ENCODE results near the gene ZNF827. TPM values are rescaled to one million over a fixed set of nuclear protein-coding genes. Genes with fewer than 3 reads are reported as not detected.

The ZNF827 gene
- total RNA-seq, 1 donor from 2014 or later = 19.0 TPM

DNA sequence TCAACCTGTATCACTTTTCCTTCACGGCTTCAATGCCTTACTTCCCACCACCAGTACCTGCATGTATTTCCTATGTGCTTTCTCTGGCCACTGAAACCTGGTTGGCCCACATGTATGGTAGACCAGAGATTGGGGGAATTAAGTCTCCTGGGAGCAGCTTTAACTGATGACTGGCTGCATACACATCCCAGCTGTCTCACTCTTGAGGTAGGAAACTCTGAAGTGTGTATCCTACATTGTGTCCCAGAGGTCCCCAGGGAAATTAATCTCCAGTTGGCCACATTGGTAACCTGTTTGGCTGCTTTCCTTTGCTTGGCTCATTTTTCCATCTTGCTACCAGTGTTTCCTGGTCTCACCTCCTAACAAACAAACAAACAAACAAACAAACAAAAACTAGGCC, 124.4 kb downstream of the ZNF827 start:
- intact Hi-C loops (cut with micrococcal nuclease) = no loop called here
- Histone ChIP-seq H3K4me1 (peaks cover 5% of the 10 kb centered on the region), H3K9me3 (replicated peaks) (peaks cover 13% of the 10 kb centered on the region), H3K36me3 (peaks cover 9% of the 10 kb centered on the region), H3K27ac (replicated peaks) (no peak overlapping the region), H3K4me3 (no peak overlapping the region), H3K27me3 (ENCODE audit: low read depth) (no peaks in the 10 kb centered on the region)
- no peak for DNase-seq
- TF ChIP-seq, protein P1, sequence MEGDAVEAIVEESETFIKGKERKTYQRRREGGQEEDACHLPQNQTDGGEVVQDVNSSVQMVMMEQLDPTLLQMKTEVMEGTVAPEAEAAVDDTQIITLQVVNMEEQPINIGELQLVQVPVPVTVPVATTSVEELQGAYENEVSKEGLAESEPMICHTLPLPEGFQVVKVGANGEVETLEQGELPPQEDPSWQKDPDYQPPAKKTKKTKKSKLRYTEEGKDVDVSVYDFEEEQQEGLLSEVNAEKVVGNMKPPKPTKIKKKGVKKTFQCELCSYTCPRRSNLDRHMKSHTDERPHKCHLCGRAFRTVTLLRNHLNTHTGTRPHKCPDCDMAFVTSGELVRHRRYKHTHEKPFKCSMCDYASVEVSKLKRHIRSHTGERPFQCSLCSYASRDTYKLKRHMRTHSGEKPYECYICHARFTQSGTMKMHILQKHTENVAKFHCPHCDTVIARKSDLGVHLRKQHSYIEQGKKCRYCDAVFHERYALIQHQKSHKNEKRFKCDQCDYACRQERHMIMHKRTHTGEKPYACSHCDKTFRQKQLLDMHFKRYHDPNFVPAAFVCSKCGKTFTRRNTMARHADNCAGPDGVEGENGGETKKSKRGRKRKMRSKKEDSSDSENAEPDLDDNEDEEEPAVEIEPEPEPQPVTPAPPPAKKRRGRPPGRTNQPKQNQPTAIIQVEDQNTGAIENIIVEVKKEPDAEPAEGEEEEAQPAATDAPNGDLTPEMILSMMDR (IDR thresholded peaks at IDR 0.05; ENCODE audit: borderline replicate concordance) = no peak

DNA sequence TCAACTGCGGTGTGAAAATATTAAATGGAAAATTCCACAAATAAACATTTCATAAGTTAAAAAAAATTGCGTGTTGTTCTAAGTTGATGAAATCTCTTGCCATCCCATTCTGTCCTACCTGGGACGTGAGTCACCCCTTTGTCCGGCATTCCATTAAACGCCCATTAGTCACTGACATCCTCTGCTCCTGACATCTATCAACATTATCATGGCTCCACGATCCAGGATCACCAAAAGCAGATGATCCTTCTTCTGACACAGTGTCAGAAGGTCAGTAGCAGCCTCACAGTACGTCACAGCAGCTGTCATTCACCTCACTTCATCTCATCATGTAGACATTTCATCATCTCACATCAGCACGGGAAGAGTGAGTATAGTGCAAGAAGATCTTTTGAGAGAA, 125.7 kb downstream of the ZNF827 start:
- Histone ChIP-seq H3K27ac (replicated peaks) (no peak overlapping the region), H3K4me3 (no peak overlapping the region), H3K36me3 (peaks cover 9% of the 10 kb centered on the region), H3K4me1 (peaks cover 8% of the 10 kb centered on the region), H3K27me3 (ENCODE audit: low read depth) (no peaks in the 10 kb centered on the region), H3K9me3 (replicated peaks) (peaks cover 15% of the 10 kb centered on the region)
- no peak for DNase-seq
- TF ChIP-seq, protein P1 (IDR thresholded peaks at IDR 0.05; ENCODE audit: borderline replicate concordance) = no peak
- intact Hi-C loops (cut with micrococcal nuclease) = no loop called here

DNA sequence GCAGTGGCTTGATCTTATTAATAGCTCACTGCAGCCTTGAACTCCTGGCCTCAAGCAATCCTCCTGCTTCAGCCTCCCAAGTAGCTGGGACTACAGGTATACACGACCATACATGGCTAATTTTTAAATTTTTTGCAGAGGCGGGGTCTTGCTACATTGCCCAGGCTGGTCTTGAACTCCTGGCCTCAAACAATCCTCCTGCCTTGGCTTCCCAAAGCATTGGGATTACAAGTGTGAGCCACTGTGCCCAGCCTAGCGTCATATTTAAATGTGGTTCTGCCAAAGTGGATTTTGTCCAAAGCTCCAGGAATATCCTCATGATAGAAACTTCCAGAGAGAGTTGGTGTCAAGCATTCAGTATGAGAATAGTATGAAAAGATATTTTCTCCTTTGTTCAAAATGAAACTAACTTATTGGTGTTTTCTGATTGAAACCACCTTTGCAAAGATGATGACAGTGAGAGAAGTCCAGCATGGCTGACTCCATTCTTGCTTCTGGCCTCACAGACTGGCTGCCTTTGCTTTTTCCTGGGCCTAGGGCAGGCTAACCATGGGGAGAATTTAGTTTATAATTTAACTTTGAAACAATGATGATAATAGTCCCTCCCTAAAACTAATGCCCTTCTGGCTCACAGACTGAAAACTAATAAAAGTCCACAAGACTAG, 129.6 kb downstream of the ZNF827 start:
- H3K9me3 ChIP-seq (replicated peaks) = peaks cover 15% of the 10 kb centered on the region
- no peak overlapping the region for H3K4me3 ChIP-seq
- no peaks in the 10 kb centered on the region for H3K27me3 ChIP-seq (ENCODE audit: low read depth)
- DNase-seq = no peak
- peaks cover 39% of the 10 kb centered on the region for H3K4me1 ChIP-seq
- H3K27ac ChIP-seq (replicated peaks) = peak overlapping the region; percentile 60
- intact Hi-C loops (cut with micrococcal nuclease) = no loop called here
- TF ChIP-seq, protein P1 (IDR thresholded peaks at IDR 0.05; ENCODE audit: borderline replicate concordance) = no peak
- H3K36me3 ChIP-seq = peaks cover 5% of the 10 kb centered on the region

DNA sequence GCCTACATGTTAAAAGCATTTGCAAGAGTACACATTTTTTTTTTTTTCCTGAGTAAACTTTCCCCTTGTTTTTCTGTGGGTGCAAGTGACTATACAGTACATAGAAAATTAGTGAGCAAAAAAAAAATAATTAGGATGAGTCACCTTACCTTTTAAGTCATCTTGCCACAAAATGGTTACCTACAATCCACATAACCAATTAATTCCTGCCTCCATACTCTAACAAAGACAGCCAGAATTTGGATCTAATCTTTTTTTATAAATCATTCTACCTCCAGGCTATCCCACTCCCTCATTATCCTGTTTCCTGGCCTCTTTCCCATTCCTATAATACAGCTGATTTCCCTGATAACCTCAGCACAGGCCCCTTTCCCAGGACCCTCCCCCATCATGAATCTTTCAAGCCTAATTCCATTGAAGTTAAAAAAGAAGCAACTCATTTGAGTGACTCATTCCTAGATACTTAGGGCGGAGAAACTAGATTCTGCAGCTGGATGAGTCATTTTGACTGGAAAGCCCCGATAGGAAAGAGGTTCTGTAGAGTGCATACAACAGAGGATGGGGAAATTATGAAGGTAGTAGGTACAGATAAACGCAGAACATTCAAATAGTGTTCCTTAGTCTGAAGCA, 130.5 kb downstream of the ZNF827 start:
- Histone ChIP-seq H3K4me3 (no peak overlapping the region), H3K36me3 (peaks cover 3% of the 10 kb centered on the region), H3K27ac (replicated peaks) (peak overlapping the region; percentile 60), H3K9me3 (replicated peaks) (peaks cover 15% of the 10 kb centered on the region), H3K27me3 (ENCODE audit: low read depth) (no peaks in the 10 kb centered on the region), H3K4me1 (peaks cover 47% of the 10 kb centered on the region)
- DNase-seq = no peak
- intact Hi-C loops (cut with micrococcal nuclease) = no loop called here
- TF ChIP-seq, protein P1 (IDR thresholded peaks at IDR 0.05; ENCODE audit: borderline replicate concordance) = no peak

DNA sequence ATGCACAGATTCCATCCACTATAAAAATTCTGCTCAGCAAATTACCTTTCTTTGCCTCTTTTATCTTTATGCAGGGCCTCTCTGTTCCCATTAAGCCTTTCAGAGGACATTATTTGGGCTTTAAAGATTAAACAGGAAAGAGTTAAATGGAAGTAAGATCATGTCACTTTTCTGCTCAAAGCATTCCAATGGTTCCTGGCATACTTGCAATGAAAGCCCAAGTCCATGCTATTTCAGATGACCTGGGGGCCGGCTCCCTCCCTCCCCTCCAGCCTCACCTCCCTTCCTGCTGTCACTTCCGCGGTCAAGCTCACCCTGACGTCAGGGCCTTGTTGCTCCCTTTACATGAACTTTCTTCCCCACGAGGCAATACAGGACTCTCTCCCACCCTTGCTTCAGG, 133.1 kb downstream of the ZNF827 start:
- TF ChIP-seq, protein P1 (IDR thresholded peaks at IDR 0.05; ENCODE audit: borderline replicate concordance) = no peak
- Histone ChIP-seq H3K36me3 (peaks cover 3% of the 10 kb centered on the region), H3K27me3 (ENCODE audit: low read depth) (no peaks in the 10 kb centered on the region), H3K4me3 (no peak overlapping the region), H3K27ac (replicated peaks) (peak overlapping the region; percentile 60), H3K4me1 (peaks cover 49% of the 10 kb centered on the region), H3K9me3 (replicated peaks) (peaks cover 15% of the 10 kb centered on the region)
- intact Hi-C loops (cut with micrococcal nuclease) = no loop called here
- peak; percentile 22 for DNase-seq
